CD14-positive monocyte (primary cell): ENCODE results near the gene HSFX2. TPM values are rescaled to one million over a fixed set of nuclear protein-coding genes. Genes with fewer than 3 reads are reported as not detected.
"Not testable (repeated sequence)": the region's sequence is repeated elsewhere in the genome, so short reads cannot be mapped to it uniquely, and the experiment has no call there.

Experiments
- DNase-seq, 3 donors: peaks; one replicate each; pipeline ENCODE4 v3.0.0-alpha.2; 2011 to 2022
- H2AFZ ChIP-seq: 2 replicates; pipeline ENCODE4 v1.6.0; 2012; ENCODE audit warnings: mild to moderate bottlenecking, low read depth, low read length, inconsistent platforms; ENCODE audit not compliant: insufficient read depth, poor library complexity, severe bottlenecking
- H3K27ac ChIP-seq, 2 donors: 1 replicate in 1 of 2; 2 replicates in 1 of 2; pipeline ENCODE4 v1.5.1; 2012 to 2013; ENCODE audit warnings: low read length in 2 of 2, control low read depth in 1 of 2, inconsistent platforms in 1 of 2, low read depth in 1 of 2, mild to moderate bottlenecking in 1 of 2
- H3K27me3 ChIP-seq, 2 donors: one replicate each; pipeline versions ENCODE4 v1.6.0 to v1.6.1; 2011 to 2013; ENCODE audit warnings: low read length in 2 of 2; ENCODE audit not compliant: control insufficient read depth in 2 of 2, insufficient read depth in 2 of 2
- H3K36me3 ChIP-seq, 2 donors: replicated peaks in 1 of 2; 1 replicate in 1 of 2; 2 replicates in 1 of 2; pipeline versions ENCODE4 v1.5.1 to v1.6.1; 2012 to 2013; ENCODE audit warnings: low read length in 2 of 2, control low read depth in 1 of 2, inconsistent platforms in 1 of 2, mild to moderate bottlenecking in 1 of 2; ENCODE audit not compliant: insufficient read depth in 2 of 2, control insufficient read depth in 1 of 2
- H3K4me1 ChIP-seq, 2 donors: 1 replicate in 1 of 2; 2 replicates in 1 of 2; pipeline versions ENCODE4 v1.5.1 to v1.6.1; 2012 to 2013; ENCODE audit warnings: low read length in 2 of 2, control low read depth in 1 of 2, inconsistent platforms in 1 of 2, mild to moderate bottlenecking in 1 of 2, moderate library complexity in 1 of 2; ENCODE audit not compliant: insufficient read depth in 2 of 2, control insufficient read depth in 1 of 2
- H3K4me2 ChIP-seq: replicated peaks from 2 replicates; pipeline ENCODE3; 2012; ENCODE audit warnings: low read length, moderate library complexity, mild to moderate bottlenecking; ENCODE audit not compliant: poor library complexity, severe bottlenecking; ENCODE audit errors: extremely low read depth
- H3K4me3 ChIP-seq, 3 experiments: fragments of 200-600 bp in 1 of 3; sonication (generic) in 1 of 3; replicated peaks in 1 of 3; 1 replicate in 2 of 3; 2 replicates in 1 of 3; pipeline ENCODE4 v1.5.1; 2011 to 2013; ENCODE audit warnings: low read length in 3 of 3, mild to moderate bottlenecking in 3 of 3, control low read depth in 2 of 3, low read depth in 2 of 3, inconsistent platforms in 1 of 3, moderate library complexity in 1 of 3
- H3K79me2 ChIP-seq: 2 replicates; pipeline ENCODE4 v1.6.0; 2012; ENCODE audit warnings: mild to moderate bottlenecking, control low read depth, inconsistent platforms, low read length, moderate library complexity; ENCODE audit not compliant: insufficient read depth
- H3K9ac ChIP-seq: 2 replicates; pipeline ENCODE4 v1.6.0; 2017; ENCODE audit warnings: low read length, mild to moderate bottlenecking; ENCODE audit not compliant: insufficient read depth, poor library complexity, severe bottlenecking
- H3K9me3 ChIP-seq, 2 donors: replicated peaks in 1 of 2; 1 replicate in 1 of 2; 2 replicates in 1 of 2; pipeline versions ENCODE4 v1.5.1 to v1.6.1; 2012 to 2013; ENCODE audit warnings: low read length in 2 of 2, control low read depth in 1 of 2; ENCODE audit not compliant: control insufficient read depth in 1 of 2, insufficient read depth in 1 of 2
- H4K20me1 ChIP-seq: 2 replicates; pipeline ENCODE4 v1.6.0; 2012; ENCODE audit warnings: mild to moderate bottlenecking, low read length, control low read depth, moderate library complexity; ENCODE audit not compliant: insufficient read depth
- H3K27ac Mint-ChIP-seq, 7 donors: one replicate each; pipeline ENCODE4 v1.8.0; 2020; ENCODE audit warnings: mild to moderate bottlenecking in 7 of 7, mixed read lengths in 7 of 7, moderate library complexity in 6 of 7, inconsistent platforms in 2 of 7
- H3K27me3 Mint-ChIP-seq, 3 donors: one replicate each; pipeline ENCODE4 v1.8.0; 2021 to 2022; ENCODE audit warnings: low read depth in 3 of 3, mild to moderate bottlenecking in 3 of 3, mixed read lengths in 3 of 3, moderate library complexity in 3 of 3, inconsistent platforms in 1 of 3
- H3K36me3 Mint-ChIP-seq, 2 donors: one replicate each; pipeline ENCODE4 v1.8.0; 2020; ENCODE audit warnings: mixed read lengths in 2 of 2, inconsistent platforms in 1 of 2, mild to moderate bottlenecking in 1 of 2
- H3K4me1 Mint-ChIP-seq: one replicate; pipeline ENCODE4 v1.8.0; 2020; ENCODE audit warnings: mild to moderate bottlenecking, mixed read lengths
- H3K4me3 Mint-ChIP-seq, 2 donors: one replicate each; pipeline ENCODE4 v1.8.0; 2020; ENCODE audit warnings: mild to moderate bottlenecking in 2 of 2, mixed read lengths in 2 of 2, moderate library complexity in 1 of 2
- H3K9me3 Mint-ChIP-seq, 7 donors: one replicate each; pipeline ENCODE4 v1.8.0; 2020 to 2022; ENCODE audit warnings: mixed read lengths in 7 of 7, mild to moderate bottlenecking in 6 of 7, moderate library complexity in 6 of 7, inconsistent platforms in 2 of 7
- WGBS: methylation state at CpG from one replicate; pipeline ENCODE4 v1.1.5; 2013; ENCODE audit warnings: missing lambda C conversion rate; ENCODE audit not compliant: insufficient coverage; 5-methylcytosine and 5-hydroxymethylcytosine counted together
- intact Hi-C, 2 donors: fragments of 100-400 bp; cut with micrococcal nuclease; formaldehyde crosslinking; loops; one replicate each; pipeline versions ENCODE4 v1.15.0 to v1.15.1; 2023
- polyA plus RNA-seq, 3 donors: library from polyadenylated mRNA; depleted of rRNA in 1 of 3; unstranded in 2 of 3; stranded (reverse) in 1 of 3; fragments of 300-500 nt in 2 of 3; fragments of >200 nt in 1 of 3; fragmentation: Illumina TruSeq in 2 of 3; gene quantifications; 1 replicate in 2 of 3; 2 replicates in 1 of 3; pipeline ENCODE4 v1.2.3, GENCODE V29; 2012 to 2021
- TF ChIP-seq, protein P1 (sequence below): fragments of 200-600 bp; IDR thresholded peaks from one replicate; pipeline ENCODE4 v1.8.0; 2022; ENCODE audit warnings: antibody characterized with exemption, mild to moderate bottlenecking

The HSFX2 gene
- polyA plus RNA-seq, 3 donors = 0.11 TPM; not detected in 2

DNA sequence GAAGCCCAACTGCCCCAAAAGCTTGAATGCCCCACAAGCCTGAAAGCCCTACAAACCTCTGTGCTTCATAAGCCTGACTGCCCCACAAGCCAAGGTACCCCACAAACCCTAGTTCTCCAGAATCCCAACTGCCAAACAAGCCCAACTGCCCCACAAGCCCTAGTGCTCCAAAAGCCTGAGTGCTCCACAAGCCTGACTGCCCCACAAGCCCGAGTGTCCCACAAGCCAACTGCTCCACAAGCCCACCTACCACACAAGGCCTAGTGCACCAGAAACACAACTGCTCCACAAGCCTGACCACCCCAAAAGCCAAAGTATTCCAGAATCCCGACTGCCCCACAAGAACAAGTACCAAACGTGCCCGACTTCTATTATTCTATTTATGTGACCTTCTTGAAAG is 31.8 kb downstream of the HSFX2 start:
- Mint-ChIP-seq H3K27ac (no peak overlapping the region), H3K4me1 (no peaks in the 10 kb centered on the region), H3K9me3 (peaks cover 0 to 7% (median 2%) of the 10 kb centered on the region in 7 donors), H3K36me3 (no peaks in the 10 kb centered on the region), H3K27me3 (peaks cover 2 to 5% (median 4%) of the 10 kb centered on the region in 3 donors), H3K4me3 (no peak overlapping the region)
- TF ChIP-seq, protein P1, sequence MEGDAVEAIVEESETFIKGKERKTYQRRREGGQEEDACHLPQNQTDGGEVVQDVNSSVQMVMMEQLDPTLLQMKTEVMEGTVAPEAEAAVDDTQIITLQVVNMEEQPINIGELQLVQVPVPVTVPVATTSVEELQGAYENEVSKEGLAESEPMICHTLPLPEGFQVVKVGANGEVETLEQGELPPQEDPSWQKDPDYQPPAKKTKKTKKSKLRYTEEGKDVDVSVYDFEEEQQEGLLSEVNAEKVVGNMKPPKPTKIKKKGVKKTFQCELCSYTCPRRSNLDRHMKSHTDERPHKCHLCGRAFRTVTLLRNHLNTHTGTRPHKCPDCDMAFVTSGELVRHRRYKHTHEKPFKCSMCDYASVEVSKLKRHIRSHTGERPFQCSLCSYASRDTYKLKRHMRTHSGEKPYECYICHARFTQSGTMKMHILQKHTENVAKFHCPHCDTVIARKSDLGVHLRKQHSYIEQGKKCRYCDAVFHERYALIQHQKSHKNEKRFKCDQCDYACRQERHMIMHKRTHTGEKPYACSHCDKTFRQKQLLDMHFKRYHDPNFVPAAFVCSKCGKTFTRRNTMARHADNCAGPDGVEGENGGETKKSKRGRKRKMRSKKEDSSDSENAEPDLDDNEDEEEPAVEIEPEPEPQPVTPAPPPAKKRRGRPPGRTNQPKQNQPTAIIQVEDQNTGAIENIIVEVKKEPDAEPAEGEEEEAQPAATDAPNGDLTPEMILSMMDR = no peak
- Histone ChIP-seq H3K9me3 (no peaks in the 10 kb centered on the region), H4K20me1 (no peaks in the 10 kb centered on the region), H3K27ac (no peak overlapping the region), H3K9ac (no peak overlapping the region), H3K4me2 (no peak overlapping the region), H3K4me3 (no peak overlapping the region), H2AFZ (no peak overlapping the region), H3K4me1 (no peaks in the 10 kb centered on the region), H3K79me2 (no peaks in the 10 kb centered on the region), H3K27me3 (no peaks in the 10 kb centered on the region), H3K36me3 (no peaks in the 10 kb centered on the region)
- no peak for DNase-seq
- WGBS = 100% methylated on average over 1 of the region's 4 CpGs
- intact Hi-C loops = no loop called here

DNA sequence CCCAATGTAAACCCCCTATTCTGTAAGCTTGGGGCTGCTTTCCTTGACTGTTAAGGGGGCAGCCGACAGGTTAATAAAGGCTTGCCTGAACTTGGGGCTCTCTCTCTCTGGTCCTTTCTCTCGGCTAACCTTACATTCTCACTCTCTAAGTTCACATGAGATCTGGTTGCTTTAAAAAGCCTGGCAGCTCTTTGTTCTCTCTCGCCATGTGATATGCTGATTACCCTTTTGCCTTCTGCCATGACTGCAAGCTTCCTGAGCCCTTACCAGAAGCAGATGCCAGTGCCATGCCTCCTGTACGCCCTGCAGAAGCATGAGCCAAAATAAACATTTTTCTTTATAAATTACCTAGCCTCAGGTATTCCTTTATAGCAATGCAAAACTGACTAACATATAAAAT is 39.9 kb downstream of the HSFX2 start:
- H3K4me3 ChIP-seq, H3K79me2 ChIP-seq, H2AFZ ChIP-seq, DNase-seq, H3K27me3 Mint-ChIP-seq, H3K4me2 ChIP-seq, H3K27ac Mint-ChIP-seq, intact Hi-C loops, H3K36me3 ChIP-seq, H3K9me3 Mint-ChIP-seq, H3K36me3 Mint-ChIP-seq, H3K4me1 ChIP-seq, H3K9ac ChIP-seq, H3K4me3 Mint-ChIP-seq, H3K9me3 ChIP-seq, H4K20me1 ChIP-seq, H3K27me3 ChIP-seq, H3K27ac ChIP-seq, H3K4me1 Mint-ChIP-seq: not testable (repeated sequence)
- no CpG with 5 or more reads among the region's 4 CpGs for WGBS

DNA sequence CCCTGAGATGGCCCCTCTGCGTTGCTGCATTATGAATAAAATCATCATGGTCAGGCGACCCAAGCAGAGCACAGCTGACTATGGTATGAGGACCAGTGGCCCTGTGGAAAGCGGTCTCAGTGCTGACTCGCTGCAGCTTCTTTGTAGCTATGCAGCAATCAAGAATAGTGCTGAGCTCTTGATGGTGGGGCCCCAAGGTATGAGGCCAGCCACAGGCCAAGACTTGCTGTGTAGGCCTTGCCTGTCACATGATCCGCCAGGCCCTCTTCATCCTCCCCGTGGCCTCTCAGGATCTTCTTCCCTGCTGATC is 43.2 kb downstream of the HSFX2 start:
- H2AFZ ChIP-seq, H3K36me3 ChIP-seq, H3K4me1 ChIP-seq, H3K79me2 ChIP-seq, H3K4me3 ChIP-seq, H4K20me1 ChIP-seq, intact Hi-C loops, H3K27ac Mint-ChIP-seq, H3K27me3 ChIP-seq, H3K9ac ChIP-seq, DNase-seq, H3K9me3 ChIP-seq, H3K4me3 Mint-ChIP-seq, H3K27me3 Mint-ChIP-seq, H3K36me3 Mint-ChIP-seq, H3K27ac ChIP-seq, H3K9me3 Mint-ChIP-seq, H3K4me2 ChIP-seq, H3K4me1 Mint-ChIP-seq: not testable (repeated sequence)
- no CpG with 5 or more reads among the region's 6 CpGs for WGBS

DNA sequence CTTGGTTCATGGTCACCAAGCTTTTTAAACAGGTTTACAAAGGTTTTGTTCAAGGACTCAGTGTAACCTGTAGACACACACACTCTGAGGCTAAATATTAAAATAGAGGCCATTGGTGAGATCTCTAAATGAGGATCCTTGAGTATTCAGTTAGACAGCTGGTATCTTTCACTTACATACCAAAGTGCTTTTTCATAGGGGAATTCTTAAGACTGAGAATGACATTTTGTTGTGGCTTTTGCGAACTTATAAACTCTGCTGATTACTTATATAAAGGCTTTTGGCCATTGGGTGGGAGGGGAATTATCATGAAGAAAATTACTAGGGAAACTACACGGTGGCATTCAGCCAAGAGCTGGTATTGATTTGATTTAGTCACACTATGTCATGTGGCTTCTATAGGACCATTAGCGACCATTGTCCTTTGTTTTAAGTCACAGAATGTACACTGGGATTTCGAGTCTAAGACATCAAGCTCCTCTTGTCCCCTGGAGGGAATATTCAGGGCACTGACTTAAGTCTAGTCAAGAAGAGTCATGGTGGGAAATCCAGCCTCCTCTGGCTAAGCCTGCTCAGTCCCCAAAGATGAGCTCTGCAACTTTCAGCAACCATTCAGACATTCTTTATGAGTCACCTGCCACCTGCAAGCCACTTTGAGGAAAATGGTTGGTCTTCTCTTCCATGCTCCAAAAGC is 43.7 kb downstream of the HSFX2 start:
- H3K4me1 Mint-ChIP-seq, H2AFZ ChIP-seq, H3K79me2 ChIP-seq, H3K4me1 ChIP-seq, H3K9me3 Mint-ChIP-seq, H3K4me3 ChIP-seq, H3K9ac ChIP-seq, H3K27me3 ChIP-seq, H3K4me3 Mint-ChIP-seq, H4K20me1 ChIP-seq, intact Hi-C loops, H3K27ac Mint-ChIP-seq, H3K36me3 ChIP-seq, H3K9me3 ChIP-seq, H3K4me2 ChIP-seq, H3K27ac ChIP-seq, H3K36me3 Mint-ChIP-seq, DNase-seq, H3K27me3 Mint-ChIP-seq: not testable (repeated sequence)
- no CpG with 5 or more reads among the region's 4 CpGs for WGBS
